ENCODE data around the gene ANKRD24.
"Not testable (repeated sequence)": the region's sequence is repeated elsewhere in the genome, so short reads cannot be mapped to it uniquely, and the experiment has no call there.

Gene ANKRD24

GRCh38 chr19:4229179-4229931, 46.9 kb downstream of the ANKRD24 start, which contains the start of gene EBI3:
EBI3 (plus strand) TSS chr19:4229523; CDS start chr19:4229551, 28 bp downstream.
- in situ Hi-C loops (cut with MboI; ENCODE audit: low sequenced_read_pairs), result no loop called here

GRCh38 chr19:4230237-4230636, 47.7 kb downstream of the ANKRD24 start:
- in situ Hi-C loops (cut with MboI; ENCODE audit: low sequenced_read_pairs), result not testable (repeated sequence)

- in situ Hi-C loops (cut with MboI; ENCODE audit: low sequenced_read_pairs), result not testable (repeated sequence)
Observed at GRCh38 chr19:4231521-4231920, 49.0 kb downstream of the ANKRD24 start.

GRCh38 chr19:4232139-4232538, 49.6 kb downstream of the ANKRD24 start:
- in situ Hi-C loops (cut with MboI; ENCODE audit: low sequenced_read_pairs), result not testable (repeated sequence)

GRCh38 chr19:4232614-4233281, 50.3 kb downstream of the ANKRD24 start:
- in situ Hi-C loops (cut with MboI; ENCODE audit: low sequenced_read_pairs), result no loop called here

GRCh38 chr19:4233282-4233853, 50.9 kb downstream of the ANKRD24 start:
- in situ Hi-C loops (cut with MboI; ENCODE audit: low sequenced_read_pairs), result no loop called here

- in situ Hi-C loops (cut with MboI; ENCODE audit: low sequenced_read_pairs), result no loop called here
Observed at GRCh38 chr19:4234142-4234861, 51.8 kb downstream of the ANKRD24 start.

- in situ Hi-C loops (cut with MboI; ENCODE audit: low sequenced_read_pairs), result no loop called here
Observed at GRCh38 chr19:4234862-4235201, 52.3 kb downstream of the ANKRD24 start.

- in situ Hi-C loops (cut with MboI; ENCODE audit: low sequenced_read_pairs), result not testable (repeated sequence)
Observed at GRCh38 chr19:4237510-4237909, 55.0 kb downstream of the ANKRD24 start.

- in situ Hi-C loops (cut with MboI; ENCODE audit: low sequenced_read_pairs), result no loop called here
Observed at GRCh38 chr19:4238831-4239230, 56.3 kb downstream of the ANKRD24 start.

GRCh38 chr19:4241824-4242430, 59.4 kb downstream of the ANKRD24 start:
- in situ Hi-C loops (cut with MboI; ENCODE audit: low sequenced_read_pairs), result no loop called here

GRCh38 chr19:4245938-4246337, 63.4 kb downstream of the ANKRD24 start:
- in situ Hi-C loops (cut with MboI; ENCODE audit: low sequenced_read_pairs), result not testable (repeated sequence)

- in situ Hi-C loops (cut with MboI; ENCODE audit: low sequenced_read_pairs), result no loop called here
Observed at GRCh38 chr19:4246767-4247593, 64.5 kb downstream of the ANKRD24 start, which contains the start of gene YJU2. YJU2 (plus strand) TSS chr19:4247080; CDS start chr19:4247147, 67 bp downstream.

- in situ Hi-C loops (cut with MboI; ENCODE audit: low sequenced_read_pairs), result no loop called here
Observed at GRCh38 chr19:4256563-4256962, 74.1 kb downstream of the ANKRD24 start.

- in situ Hi-C loops (cut with MboI; ENCODE audit: low sequenced_read_pairs), result no loop called here
Observed at GRCh38 chr19:4257025-4257424, 74.5 kb downstream of the ANKRD24 start.

- in situ Hi-C loops (cut with MboI; ENCODE audit: low sequenced_read_pairs), result no loop called here
Observed at GRCh38 chr19:4258181-4258580, 75.7 kb downstream of the ANKRD24 start.

GRCh38 chr19:4260613-4261191, 78.2 kb downstream of the ANKRD24 start:
- in situ Hi-C loops (cut with MboI; ENCODE audit: low sequenced_read_pairs), result no loop called here

- in situ Hi-C loops (cut with MboI; ENCODE audit: low sequenced_read_pairs), result no loop called here
Observed at GRCh38 chr19:4264812-4265211, 82.3 kb downstream of the ANKRD24 start.

- in situ Hi-C loops (cut with MboI; ENCODE audit: low sequenced_read_pairs), result no loop called here
Observed at GRCh38 chr19:4266253-4267000, 83.9 kb downstream of the ANKRD24 start.
